Measurements from ENCODE around the gene VPS16. TPM values are rescaled to one million over a fixed set of nuclear protein-coding genes. Genes with fewer than 3 reads are reported as not detected.

VPS16 gene
- total RNA-seq, 1 experiment from 2014 or later = 38.1 TPM

DNA sequence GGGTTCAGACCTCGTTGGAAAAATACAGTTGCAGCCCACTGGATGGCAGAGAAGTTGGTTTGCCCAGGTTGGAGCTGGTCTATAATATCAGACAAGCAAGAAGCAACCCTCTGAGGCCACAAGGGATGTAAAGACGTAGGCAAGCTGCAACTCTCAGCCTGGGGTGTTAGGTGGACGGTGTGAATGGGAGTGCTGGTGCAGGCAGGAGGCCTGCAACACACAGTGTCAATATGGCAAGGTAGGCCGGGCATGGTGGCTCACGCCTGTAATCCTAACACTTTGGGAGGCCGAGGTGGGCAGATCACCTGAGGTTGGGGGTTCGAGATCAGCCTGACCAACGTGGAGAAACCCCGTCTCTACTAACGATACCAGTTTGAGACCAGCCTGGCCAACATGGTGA lies 10.5 kb downstream of the VPS16 start (continued):
- no peak for TF ChIP-seq REST (IDR thresholded peaks at IDR 0.05; ENCODE audit: low read depth)

- no peaks in the 10 kb centered on the region for H3K27me3 ChIP-seq (ENCODE audit: insufficient read depth, low read length)
- ChIA-PET RAD21 (ENCODE audit: low non-redundant PET in 1 of 2, low total read pairs in 2 of 2, uncharacterized antibody in 2 of 2, unreplicated experiment in 2 of 2) (no interaction called here), POLR2A (no interaction called here), CTCF (no interaction called here)
- DNase-seq (ENCODE audit: low read depth, low spot score) = no peak
- no peaks in the 10 kb centered on the region for H3K9me3 ChIP-seq (ENCODE audit: control insufficient read depth in 1 of 2, insufficient read depth in 1 of 2, low read depth in 1 of 2, low read length in 2 of 2)
- intact Hi-C loops (cut with micrococcal nuclease) = no loop called here
- no TSS peak for BruUV-seq (replicated peaks)
- no peaks in the 10 kb centered on the region for H4K20me1 ChIP-seq (ENCODE audit: insufficient read depth)
- no peaks in the 10 kb centered on the region for H3K79me2 ChIP-seq (ENCODE audit: insufficient read depth, low read length)
- H3K4me1 ChIP-seq (ENCODE audit: control insufficient read depth in 1 of 2, insufficient read depth in 2 of 2, low read length in 2 of 2) = no peaks in the 10 kb centered on the region
- no peak overlapping the region for H3K9ac ChIP-seq (ENCODE audit: low read length)
- no peak overlapping the region for H3K4me2 ChIP-seq (ENCODE audit: low read length)
- H2AFZ ChIP-seq (ENCODE audit: low read depth, low read length, poor library complexity, severe bottlenecking) = no peak overlapping the region
- no peak overlapping the region for H3K4me3 ChIP-seq (replicated peaks in 1 of 2; ENCODE audit: low read depth in 1 of 2, low read length in 2 of 2)
- H3K9me2 ChIP-seq (ENCODE audit: insufficient read depth) = no peaks in the 10 kb centered on the region
- ATAC-seq = no peak
- H3K27ac ChIP-seq (ENCODE audit: low read depth, low read length) = no peak overlapping the region
- TF ChIP-seq, protein P1, sequence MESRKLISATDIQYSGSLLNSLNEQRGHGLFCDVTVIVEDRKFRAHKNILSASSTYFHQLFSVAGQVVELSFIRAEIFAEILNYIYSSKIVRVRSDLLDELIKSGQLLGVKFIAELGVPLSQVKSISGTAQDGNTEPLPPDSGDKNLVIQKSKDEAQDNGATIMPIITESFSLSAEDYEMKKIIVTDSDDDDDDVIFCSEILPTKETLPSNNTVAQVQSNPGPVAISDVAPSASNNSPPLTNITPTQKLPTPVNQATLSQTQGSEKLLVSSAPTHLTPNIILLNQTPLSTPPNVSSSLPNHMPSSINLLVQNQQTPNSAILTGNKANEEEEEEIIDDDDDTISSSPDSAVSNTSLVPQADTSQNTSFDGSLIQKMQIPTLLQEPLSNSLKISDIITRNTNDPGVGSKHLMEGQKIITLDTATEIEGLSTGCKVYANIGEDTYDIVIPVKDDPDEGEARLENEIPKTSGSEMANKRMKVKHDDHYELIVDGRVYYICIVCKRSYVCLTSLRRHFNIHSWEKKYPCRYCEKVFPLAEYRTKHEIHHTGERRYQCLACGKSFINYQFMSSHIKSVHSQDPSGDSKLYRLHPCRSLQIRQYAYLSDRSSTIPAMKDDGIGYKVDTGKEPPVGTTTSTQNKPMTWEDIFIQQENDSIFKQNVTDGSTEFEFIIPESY (IDR thresholded peaks at IDR 0.05; ENCODE audit: extremely low read depth, insufficient replicate concordance, low read length) = no peak
- TF ChIP-seq CBX3 (IDR thresholded peaks at IDR 0.05; ENCODE audit: low read depth) (no peak), YY1 (IDR thresholded peaks at IDR 0.05; ENCODE audit: extremely low read depth, insufficient replicate concordance, low read depth, low read length) (no peak), ZNF274 (IDR thresholded peaks at IDR 0.05; ENCODE audit: low read depth, low read length) (no peak), CEBPB (IDR thresholded peaks at IDR 0.05; ENCODE audit: low read depth) (no peak), ZFX (IDR thresholded peaks at IDR 0.05) (no peak), POLR2A (IDR thresholded peaks at IDR 0.05; ENCODE audit: borderline replicate concordance, extremely low read depth, insufficient read depth, insufficient read length) (no peak), EZH2 (IDR thresholded peaks at IDR 0.05) (no peak), TCF7L2 (IDR thresholded peaks at IDR 0.05; ENCODE audit: borderline replicate concordance, extremely low read depth, insufficient read depth, insufficient read length) (no peak), CTCF (IDR thresholded peaks at IDR 0.05 in 2 of 3, conservative IDR thresholded peaks at IDR 0.05 in 1 of 3; ENCODE audit: borderline replicate concordance in 1 of 3, insufficient read depth in 1 of 3, low read depth in 2 of 3, low read length in 2 of 3) (no peak), RAD21 (IDR thresholded peaks at IDR 0.05; ENCODE audit: low read depth) (no peak)
- no peaks in the 10 kb centered on the region; a peak in 1 of 4 replicates for H3K36me3 ChIP-seq (ENCODE audit: control insufficient read depth in 1 of 2, insufficient read depth in 2 of 2, low read length in 2 of 2)
These were observed 18.0 kb downstream of the VPS16 start for GRCh38 chr20:2858591-2858990.
